T47D (cell line): ENCODE measurements around the gene WDR6.
A peak's percentile ranks its signal among the peaks of the same experiment; 100 is the strongest.
"Not testable (repeated sequence)": the region's sequence is repeated elsewhere in the genome, so short reads cannot be mapped to it uniquely, and the experiment has no call there.

ENCODE experiments used
- DNase-seq, 2 experiments: peaks; one replicate each; pipeline versions ENCODE4 v3.0.0 to v3.0.0-alpha.2; 2011 to 2012; ENCODE audit warnings: low read depth in 1 of 2, low spot score in 1 of 2
- JUND ChIP-seq: IDR thresholded peaks from 2 replicates; pipeline ENCODE4 v1.6.1; 2012; ENCODE audit warnings: low read depth
- in situ Hi-C: cut with HindIII; loops from 2 replicates; pipeline ENCODE4 v1.10.0; 2016; ENCODE audit warnings: low sequenced_read_pairs, low pct_unique_long_range_greater_than_20kb

The WDR6 gene

GRCh38 chr3:48997102-48997635, 10.0 kb upstream of the WDR6 start:
- in situ Hi-C loops = no loop called here
- TF ChIP-seq JUND = no peak
- no peak for DNase-seq

DNA sequence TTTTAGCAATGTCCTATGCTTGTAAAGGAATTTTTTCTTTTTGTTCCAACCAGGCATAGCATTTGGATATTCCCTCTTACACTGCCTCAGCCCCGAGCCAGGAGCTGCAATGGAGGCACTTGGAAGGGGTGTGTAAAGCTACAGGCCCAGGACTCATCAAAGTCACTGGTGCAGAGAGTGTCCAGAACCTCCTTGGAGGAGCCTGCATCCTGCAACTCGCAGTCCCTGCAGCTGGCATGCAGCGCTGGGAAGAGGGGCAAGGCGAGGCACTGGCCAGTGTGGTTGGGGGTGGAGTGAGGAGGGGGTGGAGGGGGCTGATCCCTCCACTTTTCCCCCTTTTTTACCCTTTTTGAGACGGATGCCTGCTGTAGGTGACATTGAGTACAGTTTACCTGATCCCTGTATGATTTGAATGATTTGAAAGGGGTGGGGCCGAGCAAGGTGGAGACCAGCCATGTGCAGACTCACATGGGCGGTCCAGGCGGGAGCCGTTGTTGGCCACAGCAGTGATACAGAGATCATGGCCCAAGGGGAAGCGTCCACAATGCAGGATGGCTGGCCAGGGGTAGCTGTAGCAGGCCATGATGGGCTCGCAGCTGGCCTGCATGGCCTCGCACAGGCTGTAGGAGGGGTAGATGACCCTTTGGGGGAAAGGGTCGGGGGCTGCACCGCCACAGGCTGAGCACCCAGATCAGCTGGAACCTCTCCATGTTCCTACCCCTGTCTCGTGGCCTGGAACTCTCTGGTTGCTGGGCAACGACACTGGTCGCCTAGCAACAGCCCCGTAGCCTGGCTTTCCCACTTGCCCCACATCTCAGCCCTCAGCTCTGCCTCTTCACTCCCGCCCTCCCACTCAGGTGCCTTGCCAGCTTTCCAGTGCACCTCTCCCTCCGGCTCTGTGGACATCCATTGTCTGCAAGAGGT, 9.2 kb upstream of the WDR6 start:
- no peak for TF ChIP-seq JUND
- DNase-seq = no peak
- in situ Hi-C loops = no loop called here

- DNase-seq = no peak
- in situ Hi-C loops = no loop called here
- no peak for TF ChIP-seq JUND
These were observed 7.9 kb upstream of the WDR6 start for GRCh38 chr3:48999085-48999858.

DNA sequence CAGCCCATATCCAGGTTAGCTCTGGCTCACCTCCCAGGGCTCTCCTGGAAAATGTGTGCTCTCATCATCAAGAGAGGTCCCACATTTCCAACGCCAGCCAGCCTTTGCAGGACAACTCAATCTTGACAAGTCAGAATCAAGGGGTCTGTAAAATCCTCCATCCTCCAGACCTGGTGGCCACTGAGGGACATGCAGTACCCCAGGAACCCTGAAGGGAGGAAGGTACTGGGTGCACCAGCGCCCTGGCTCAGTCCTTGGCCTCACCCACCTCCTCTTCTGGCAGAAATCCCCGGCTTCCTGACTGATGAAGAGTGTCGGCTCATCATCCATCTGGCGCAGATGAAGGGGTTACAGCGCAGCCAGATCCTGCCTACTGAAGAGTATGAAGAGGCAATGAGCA, 6.0 kb upstream of the WDR6 start:
- no peak for TF ChIP-seq JUND
- no peak for DNase-seq
- in situ Hi-C loops = no loop called here

GRCh38 chr3:49004352-49005302, 2.6 kb upstream of the WDR6 start:
- in situ Hi-C loops = no loop called here
- no peak for DNase-seq
- TF ChIP-seq JUND = no peak

GRCh38 chr3:49005303-49005680, 1.9 kb upstream of the WDR6 start:
- in situ Hi-C loops = no loop called here
- DNase-seq = no peak
- no peak for TF ChIP-seq JUND

- DNase-seq = no peak
- TF ChIP-seq JUND = no peak
- in situ Hi-C loops = no loop called here
These were observed 1.2 kb upstream of the WDR6 start for GRCh38 chr3:49005998-49006397.

- DNase-seq = no peak
- no peak for TF ChIP-seq JUND
- in situ Hi-C loops = no loop called here
These were observed 653 bp upstream of the WDR6 start for GRCh38 chr3:49006408-49007067.

GRCh38 chr3:49007771-49008528, 759 bp downstream of the WDR6 start:
- in situ Hi-C loops = no loop called here
- no peak for TF ChIP-seq JUND
- peak; percentile 55 to 96 for DNase-seq

DNA sequence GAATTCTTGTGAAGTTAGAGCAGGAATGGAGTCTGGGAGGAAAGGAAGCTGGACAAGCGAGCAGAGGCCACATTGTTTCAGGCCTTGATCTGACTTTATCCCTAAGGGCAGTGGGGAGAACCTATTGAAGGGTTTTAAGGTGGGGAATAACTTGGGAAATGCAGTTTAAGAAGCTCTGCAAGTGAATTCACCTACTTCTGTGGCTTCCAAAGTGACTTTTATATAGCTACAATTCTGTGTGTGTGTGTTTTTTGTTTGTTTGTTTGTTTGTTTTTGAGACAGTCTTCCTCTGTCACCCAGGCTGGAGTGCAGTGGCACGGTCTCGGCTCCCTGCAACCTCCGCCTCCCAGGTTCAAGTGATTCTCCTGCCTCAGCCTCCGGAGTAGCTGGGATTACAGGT, 1.4 kb downstream of the WDR6 start:
- in situ Hi-C loops, DNase-seq: not testable (repeated sequence)

DNA sequence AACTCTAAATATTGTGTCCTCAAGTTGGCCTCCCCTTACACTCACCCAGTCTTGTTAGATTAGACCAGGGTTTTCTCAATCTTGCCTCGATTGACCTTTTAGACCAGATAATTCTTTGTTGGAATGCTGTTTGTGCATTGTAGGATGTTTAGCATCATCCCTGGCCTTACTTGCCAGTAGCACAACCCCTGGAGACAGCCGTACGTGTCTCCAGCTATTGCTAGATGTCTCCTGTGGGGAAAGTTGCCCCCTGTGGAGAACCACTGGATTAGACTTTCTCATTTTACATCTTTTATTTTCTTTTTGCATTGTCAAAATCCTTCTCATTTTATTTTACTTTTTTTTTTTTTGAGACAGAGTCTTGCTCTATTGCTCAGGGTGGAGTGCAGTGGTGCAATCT, 2.2 kb downstream of the WDR6 start:
- TF ChIP-seq JUND = no peak
- in situ Hi-C loops = no loop called here
- no peak for DNase-seq
